Measurements from ENCODE around the gene AAK1.

- TF ChIP-seq CTCF (conservative IDR thresholded peaks at IDR 0.05; ENCODE audit: low read depth, low read length) (no peak), EZH2 (IDR thresholded peaks at IDR 0.05; ENCODE audit: borderline replicate concordance, low read depth, low read length, poor library complexity, severe bottlenecking) (no peak)
These were observed 24.4 kb upstream of the AAK1 start for GRCh38 chr2:69667805-69668382.

All from A673 (cell line).